ENCODE measurements around the gene EIF6.

The EIF6 gene

DNA sequence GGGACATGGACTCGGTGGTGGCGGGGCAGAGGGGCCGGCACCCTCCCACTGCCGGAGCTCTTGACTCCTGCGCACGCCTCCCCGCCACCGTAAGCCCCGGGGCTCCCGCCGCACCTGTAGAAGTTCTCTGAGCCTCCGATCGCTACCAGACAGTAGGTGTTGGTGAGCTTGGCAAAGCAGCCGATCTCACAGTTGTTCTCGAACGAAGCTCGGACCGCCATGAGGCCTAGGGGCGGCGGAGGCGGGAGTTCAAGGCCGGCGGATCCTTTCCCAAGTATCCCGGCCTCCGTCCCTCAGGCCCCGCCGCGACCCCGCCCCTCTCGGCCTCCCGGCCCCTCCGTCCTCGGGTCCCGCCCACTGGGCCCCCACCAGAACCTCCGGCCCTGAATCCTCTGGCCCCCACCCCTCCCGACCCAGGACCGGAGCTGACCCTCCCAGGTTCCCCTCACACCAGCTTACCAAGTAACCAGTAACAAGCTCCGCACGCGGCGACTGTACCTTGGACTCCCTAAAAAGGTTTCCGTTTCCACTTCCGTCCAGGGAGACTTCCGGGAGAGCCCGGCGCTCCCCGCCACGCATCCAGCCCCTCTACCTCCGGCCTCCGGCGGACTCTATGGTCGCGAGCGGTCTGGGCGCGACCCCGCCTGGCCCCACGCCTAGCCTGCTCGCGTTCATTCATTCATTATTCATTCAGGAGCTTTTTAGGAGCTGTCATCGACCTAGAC is at the start of gene EIF6 (continued):
- TF ChIP-seq GLI2 (tag by site-specific recombination; IDR thresholded peaks at IDR 0.05; ENCODE audit: borderline replicate concordance, low read depth) (0 out of 2 replicates have a peak, but pooled peaks have one; percentile 11), ZBTB11 (tag by site-specific recombination; conservative IDR thresholded peaks at IDR 0.05; ENCODE audit: low read depth) (peak; percentile 96), ZNF221 (tag by site-specific recombination; IDR thresholded peaks at IDR 0.05; ENCODE audit: borderline replicate concordance) (no peak), ZNF341 (tag by site-specific recombination; IDR thresholded peaks at IDR 0.05; ENCODE audit: low read depth) (peak; percentile 99), TSHZ1 (tag by site-specific recombination; IDR thresholded peaks at IDR 0.05; ENCODE audit: borderline replicate concordance) (no peak), ZBTB7A (tag by site-specific recombination; IDR thresholded peaks at IDR 0.05; ENCODE audit: low read depth) (0 out of 2 replicates have a peak, but pooled peaks have one; percentile 28), KLF7 (tag by site-specific recombination; IDR thresholded peaks at IDR 0.05; ENCODE audit: borderline replicate concordance) (peak; percentile 48; the same call in 1 of the 2 replicates), ZNF449 (tag by site-specific recombination; IDR thresholded peaks at IDR 0.05) (peak; percentile 96), ZFP69B (tag by site-specific recombination; IDR thresholded peaks at IDR 0.05) (0 out of 2 replicates have a peak, but pooled peaks have one; percentile 36), ZBTB1 (tag by site-specific recombination; IDR thresholded peaks at IDR 0.05) (peak; percentile 86; the same call in 1 of the 2 replicates), IKZF3 (tag by site-specific recombination; IDR thresholded peaks at IDR 0.05) (0 out of 2 replicates have a peak, but pooled peaks have one; percentile 28), ELK4 (IDR thresholded peaks at IDR 0.05; ENCODE audit: borderline replicate concordance, low read depth, low read length) (peak; percentile 91; the same call in 1 of the 2 replicates), SCRT2 (tag by site-specific recombination; IDR thresholded peaks at IDR 0.05) (peak; percentile 91), ZNF433 (tag by site-specific recombination; IDR thresholded peaks at IDR 0.05; ENCODE audit: low read depth) (no peak), ZSCAN5A (tag by site-specific recombination; IDR thresholded peaks at IDR 0.05) (0 out of 2 replicates have a peak, but pooled peaks have one; percentile 11)
- TF ChIP-seq, protein P1, sequence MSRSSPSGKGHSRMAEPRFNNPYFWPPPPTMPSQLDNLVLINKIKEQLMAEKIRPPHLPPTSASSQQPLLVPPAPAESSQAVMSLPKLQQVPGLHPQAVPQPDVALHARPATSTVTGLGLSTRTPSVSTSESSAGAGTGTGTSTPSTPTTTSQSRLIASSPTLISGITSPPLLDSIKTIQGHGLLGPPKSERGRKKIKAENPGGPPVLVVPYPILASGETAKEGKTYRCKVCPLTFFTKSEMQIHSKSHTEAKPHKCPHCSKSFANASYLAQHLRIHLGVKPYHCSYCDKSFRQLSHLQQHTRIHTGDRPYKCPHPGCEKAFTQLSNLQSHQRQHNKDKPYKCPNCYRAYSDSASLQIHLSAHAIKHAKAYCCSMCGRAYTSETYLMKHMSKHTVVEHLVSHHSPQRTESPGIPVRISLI (tag by site-specific recombination; IDR thresholded peaks at IDR 0.05), result no peak
- TF ChIP-seq, protein P2, sequence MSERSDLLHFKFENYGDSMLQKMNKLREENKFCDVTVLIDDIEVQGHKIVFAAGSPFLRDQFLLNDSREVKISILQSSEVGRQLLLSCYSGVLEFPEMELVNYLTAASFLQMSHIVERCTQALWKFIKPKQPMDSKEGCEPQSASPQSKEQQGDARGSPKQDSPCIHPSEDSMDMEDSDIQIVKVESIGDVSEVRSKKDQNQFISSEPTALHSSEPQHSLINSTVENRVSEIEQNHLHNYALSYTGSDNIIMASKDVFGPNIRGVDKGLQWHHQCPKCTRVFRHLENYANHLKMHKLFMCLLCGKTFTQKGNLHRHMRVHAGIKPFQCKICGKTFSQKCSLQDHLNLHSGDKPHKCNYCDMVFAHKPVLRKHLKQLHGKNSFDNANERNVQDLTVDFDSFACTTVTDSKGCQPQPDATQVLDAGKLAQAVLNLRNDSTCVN (tag by site-specific recombination; optimal IDR thresholded peaks at IDR 0.05), result peak; percentile 81
- TF ChIP-seq, protein P3, sequence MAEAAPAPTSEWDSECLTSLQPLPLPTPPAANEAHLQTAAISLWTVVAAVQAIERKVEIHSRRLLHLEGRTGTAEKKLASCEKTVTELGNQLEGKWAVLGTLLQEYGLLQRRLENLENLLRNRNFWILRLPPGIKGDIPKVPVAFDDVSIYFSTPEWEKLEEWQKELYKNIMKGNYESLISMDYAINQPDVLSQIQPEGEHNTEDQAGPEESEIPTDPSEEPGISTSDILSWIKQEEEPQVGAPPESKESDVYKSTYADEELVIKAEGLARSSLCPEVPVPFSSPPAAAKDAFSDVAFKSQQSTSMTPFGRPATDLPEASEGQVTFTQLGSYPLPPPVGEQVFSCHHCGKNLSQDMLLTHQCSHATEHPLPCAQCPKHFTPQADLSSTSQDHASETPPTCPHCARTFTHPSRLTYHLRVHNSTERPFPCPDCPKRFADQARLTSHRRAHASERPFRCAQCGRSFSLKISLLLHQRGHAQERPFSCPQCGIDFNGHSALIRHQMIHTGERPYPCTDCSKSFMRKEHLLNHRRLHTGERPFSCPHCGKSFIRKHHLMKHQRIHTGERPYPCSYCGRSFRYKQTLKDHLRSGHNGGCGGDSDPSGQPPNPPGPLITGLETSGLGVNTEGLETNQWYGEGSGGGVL (tag by site-specific recombination; IDR thresholded peaks at IDR 0.05), result 0 out of 2 replicates have a peak, but pooled peaks have one; percentile 21
- TF ChIP-seq, protein P4, sequence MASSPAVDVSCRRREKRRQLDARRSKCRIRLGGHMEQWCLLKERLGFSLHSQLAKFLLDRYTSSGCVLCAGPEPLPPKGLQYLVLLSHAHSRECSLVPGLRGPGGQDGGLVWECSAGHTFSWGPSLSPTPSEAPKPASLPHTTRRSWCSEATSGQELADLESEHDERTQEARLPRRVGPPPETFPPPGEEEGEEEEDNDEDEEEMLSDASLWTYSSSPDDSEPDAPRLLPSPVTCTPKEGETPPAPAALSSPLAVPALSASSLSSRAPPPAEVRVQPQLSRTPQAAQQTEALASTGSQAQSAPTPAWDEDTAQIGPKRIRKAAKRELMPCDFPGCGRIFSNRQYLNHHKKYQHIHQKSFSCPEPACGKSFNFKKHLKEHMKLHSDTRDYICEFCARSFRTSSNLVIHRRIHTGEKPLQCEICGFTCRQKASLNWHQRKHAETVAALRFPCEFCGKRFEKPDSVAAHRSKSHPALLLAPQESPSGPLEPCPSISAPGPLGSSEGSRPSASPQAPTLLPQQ (tag by site-specific recombination; IDR thresholded peaks at IDR 0.05), result peak; percentile 37; the same call in 1 of the 2 replicates

All from HEK293 (cell line).